ENCODE data around the gene ARHGEF39.

GRCh38 chr9:35658137-35658967 is 6.6 kb downstream of the ARHGEF39 start, which contains the start of gene CCDC107:
- TF ChIP-seq, protein P1, sequence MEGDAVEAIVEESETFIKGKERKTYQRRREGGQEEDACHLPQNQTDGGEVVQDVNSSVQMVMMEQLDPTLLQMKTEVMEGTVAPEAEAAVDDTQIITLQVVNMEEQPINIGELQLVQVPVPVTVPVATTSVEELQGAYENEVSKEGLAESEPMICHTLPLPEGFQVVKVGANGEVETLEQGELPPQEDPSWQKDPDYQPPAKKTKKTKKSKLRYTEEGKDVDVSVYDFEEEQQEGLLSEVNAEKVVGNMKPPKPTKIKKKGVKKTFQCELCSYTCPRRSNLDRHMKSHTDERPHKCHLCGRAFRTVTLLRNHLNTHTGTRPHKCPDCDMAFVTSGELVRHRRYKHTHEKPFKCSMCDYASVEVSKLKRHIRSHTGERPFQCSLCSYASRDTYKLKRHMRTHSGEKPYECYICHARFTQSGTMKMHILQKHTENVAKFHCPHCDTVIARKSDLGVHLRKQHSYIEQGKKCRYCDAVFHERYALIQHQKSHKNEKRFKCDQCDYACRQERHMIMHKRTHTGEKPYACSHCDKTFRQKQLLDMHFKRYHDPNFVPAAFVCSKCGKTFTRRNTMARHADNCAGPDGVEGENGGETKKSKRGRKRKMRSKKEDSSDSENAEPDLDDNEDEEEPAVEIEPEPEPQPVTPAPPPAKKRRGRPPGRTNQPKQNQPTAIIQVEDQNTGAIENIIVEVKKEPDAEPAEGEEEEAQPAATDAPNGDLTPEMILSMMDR (IDR thresholded peaks at IDR 0.05) = peak; percentile 77
- TF ChIP-seq ZFX (IDR thresholded peaks at IDR 0.05; ENCODE audit: borderline replicate concordance) = no peak

All from 22Rv1 (cell line).